GM23338 (cell line): ENCODE results near the gene RHOXF2. TPM values are rescaled to one million over a fixed set of nuclear protein-coding genes. Genes with fewer than 3 reads are reported as not detected.
"Not testable (repeated sequence)": the region's sequence is repeated elsewhere in the genome, so short reads cannot be mapped to it uniquely, and the experiment has no call there.

Experiments
- ATAC-seq: fragments of 200-7000 bp; cut with Tn5 transposase; 3 replicates; pipeline ENCODE4 v1.9.1; 2020
- DNase-seq: peaks from one replicate; pipeline ENCODE4 v3.0.0-alpha.2; 2015; ENCODE audit warnings: low spot score
- H2AFZ ChIP-seq: fragments of 200-600 bp; sonication (generic); 2 replicates; pipeline ENCODE4 v1.8.0; 2016; ENCODE audit warnings: antibody characterized with exemption, mild to moderate bottlenecking, moderate library complexity
- H3F3A ChIP-seq: fragments of 200-600 bp; sonication (generic); replicated peaks from 2 replicates; pipeline ENCODE4 v1.8.0; 2017; ENCODE audit warnings: antibody characterized with exemption, mixed run types, low read depth
- H3K27ac ChIP-seq: fragments of 200-600 bp; sonication (generic); 2 replicates; pipeline ENCODE4 v1.6.1; 2016; ENCODE audit warnings: low read depth
- H3K27me3 ChIP-seq: fragments of 200-600 bp; sonication (generic); 2 replicates; pipeline ENCODE4 v1.8.0; 2016; ENCODE audit warnings: mild to moderate bottlenecking, mixed run types, moderate library complexity; ENCODE audit not compliant: insufficient read depth
- H3K36me3 ChIP-seq: fragments of 200-600 bp; sonication (generic); 2 replicates; pipeline ENCODE4 v1.8.0; 2016; ENCODE audit warnings: mild to moderate bottlenecking; ENCODE audit not compliant: insufficient read depth
- H3K4me1 ChIP-seq: fragments of 200-600 bp; sonication (generic); 2 replicates; pipeline ENCODE4 v1.8.0; 2016; ENCODE audit warnings: mild to moderate bottlenecking, moderate library complexity; ENCODE audit not compliant: insufficient read depth
- H3K4me2 ChIP-seq: fragments of 200-600 bp; sonication (generic); 2 replicates; pipeline ENCODE4 v1.7.1; 2017; ENCODE audit warnings: mixed run types
- H3K4me3 ChIP-seq: fragments of 200-600 bp; sonication (generic); 2 replicates; pipeline ENCODE4 v1.6.1; 2016; ENCODE audit warnings: mixed run types
- H3K79me2 ChIP-seq: fragments of 200-600 bp; sonication (generic); replicated peaks from 2 replicates; pipeline ENCODE4 v1.8.0; 2017; ENCODE audit warnings: mild to moderate bottlenecking; ENCODE audit not compliant: insufficient read depth
- H3K9me2 ChIP-seq: fragments of 200-600 bp; sonication (generic); 2 replicates; pipeline ENCODE4 v1.8.0; 2017; ENCODE audit not compliant: insufficient read depth
- H4K20me1 ChIP-seq: fragments of 200-600 bp; sonication (generic); replicated peaks from 2 replicates; pipeline ENCODE4 v1.8.0; 2017; ENCODE audit warnings: mild to moderate bottlenecking; ENCODE audit not compliant: insufficient read depth
- H3K27ac Mint-ChIP-seq: 2 replicates; pipeline ENCODE4 v1.8.0; 2020; ENCODE audit warnings: inconsistent platforms, mild to moderate bottlenecking, moderate library complexity, mixed read lengths
- H3K27me3 Mint-ChIP-seq: 3 replicates; pipeline ENCODE4 v1.8.0; 2022; ENCODE audit warnings: low read depth, mild to moderate bottlenecking, moderate library complexity, mixed read lengths, inconsistent platforms; ENCODE audit not compliant: insufficient read depth, poor library complexity
- H3K36me3 Mint-ChIP-seq: 3 replicates; pipeline ENCODE4 v1.8.0; 2021; ENCODE audit warnings: low read depth, mild to moderate bottlenecking, inconsistent platforms, moderate library complexity, mixed read lengths
- H3K4me1 Mint-ChIP-seq: 3 replicates; pipeline ENCODE4 v1.8.0; 2020; ENCODE audit warnings: mild to moderate bottlenecking, inconsistent platforms, mixed read lengths
- H3K4me3 Mint-ChIP-seq: 3 replicates; pipeline ENCODE4 v1.8.0; 2021; ENCODE audit warnings: moderate library complexity, mild to moderate bottlenecking, inconsistent platforms, mixed read lengths
- H3K9me3 Mint-ChIP-seq: 3 replicates; pipeline ENCODE4 v1.8.0; 2020; ENCODE audit warnings: moderate library complexity, mild to moderate bottlenecking, inconsistent platforms, mixed read lengths
- CREB1 ChIP-seq: fragments of 250-450 bp; sonication (Bioruptor Pico); IDR thresholded peaks from 2 replicates; pipeline ENCODE4 v1.5.0; 2020; ENCODE audit warnings: low read depth, mild to moderate bottlenecking, moderate library complexity
- EZH2phosphoT487 ChIP-seq: fragments of 200-600 bp; sonication (generic); IDR thresholded peaks from one replicate; pipeline ENCODE4 v1.8.1; 2018; ENCODE audit warnings: antibody characterized with exemption; ENCODE audit not compliant: unreplicated experiment
- JUNB ChIP-seq: IDR thresholded peaks from one replicate; pipeline ENCODE4 v1.6.1; 2016; ENCODE audit warnings: antibody characterized with exemption; ENCODE audit not compliant: unreplicated experiment
- NANOG ChIP-seq: IDR thresholded peaks from 2 replicates; pipeline ENCODE4 v1.6.1; 2016; ENCODE audit warnings: antibody characterized with exemption, borderline replicate concordance
- POLR2AphosphoS5 ChIP-seq: IDR thresholded peaks from 2 replicates; pipeline ENCODE4 v1.6.1; 2016; ENCODE audit warnings: antibody characterized with exemption, low read depth
- STAT1 ChIP-seq: IDR thresholded peaks from one replicate; pipeline ENCODE4 v1.6.1; 2016; ENCODE audit warnings: antibody characterized with exemption; ENCODE audit not compliant: unreplicated experiment
- ZNF114 ChIP-seq: fragments of 250-450 bp; sonication (Bioruptor Pico); IDR thresholded peaks from 2 replicates; pipeline ENCODE4 v1.5.0; 2020; ENCODE audit warnings: mild to moderate bottlenecking, moderate library complexity
- ZNF331 ChIP-seq: fragments of 250-450 bp; sonication (Bioruptor Pico); IDR thresholded peaks from 2 replicates; pipeline ENCODE4 v1.5.0; 2020; ENCODE audit warnings: low read depth, mild to moderate bottlenecking, moderate library complexity
- polyA plus RNA-seq: library from polyadenylated mRNA; unstranded; fragments of >200 nt; fragmentation: Nextera tagmentation; extraction: Ambion mirVana; gene quantifications from 2 replicates; pipeline ENCODE4 v1.2.1, GENCODE V29; 2016
- total RNA-seq: library from RNA; depleted of rRNA; stranded (reverse); fragments of >200 nt; shearing (Covaris generic); gene quantifications from 2 replicates; pipeline ENCODE4 v1.2.3, GENCODE V29; 2014
- TF ChIP-seq, protein P1 (sequence below): IDR thresholded peaks from 2 replicates; pipeline ENCODE4 v1.6.1; 2016; ENCODE audit warnings: antibody characterized with exemption
- TF ChIP-seq, protein P2 (sequence below), 2 experiments: fragments of 200-600 bp in 1 of 2; sonication (generic) in 1 of 2; conservative IDR thresholded peaks; 2 replicates each; pipeline versions ENCODE4 v1.5.1 to v1.6.1; 2016 to 2017; ENCODE audit warnings: antibody characterized with exemption in 2 of 2, low read depth in 2 of 2, mild to moderate bottlenecking in 2 of 2, moderate library complexity in 1 of 2
- TF ChIP-seq, protein P3 (sequence below): IDR thresholded peaks from one replicate; pipeline ENCODE4 v1.6.1; 2018; ENCODE audit warnings: antibody characterized with exemption; ENCODE audit not compliant: unreplicated experiment

RHOXF2 gene
- total and polyA plus RNA-seq, 2 experiments from 2014 or later, result 0.27 TPM; not detected in 1

DNA sequence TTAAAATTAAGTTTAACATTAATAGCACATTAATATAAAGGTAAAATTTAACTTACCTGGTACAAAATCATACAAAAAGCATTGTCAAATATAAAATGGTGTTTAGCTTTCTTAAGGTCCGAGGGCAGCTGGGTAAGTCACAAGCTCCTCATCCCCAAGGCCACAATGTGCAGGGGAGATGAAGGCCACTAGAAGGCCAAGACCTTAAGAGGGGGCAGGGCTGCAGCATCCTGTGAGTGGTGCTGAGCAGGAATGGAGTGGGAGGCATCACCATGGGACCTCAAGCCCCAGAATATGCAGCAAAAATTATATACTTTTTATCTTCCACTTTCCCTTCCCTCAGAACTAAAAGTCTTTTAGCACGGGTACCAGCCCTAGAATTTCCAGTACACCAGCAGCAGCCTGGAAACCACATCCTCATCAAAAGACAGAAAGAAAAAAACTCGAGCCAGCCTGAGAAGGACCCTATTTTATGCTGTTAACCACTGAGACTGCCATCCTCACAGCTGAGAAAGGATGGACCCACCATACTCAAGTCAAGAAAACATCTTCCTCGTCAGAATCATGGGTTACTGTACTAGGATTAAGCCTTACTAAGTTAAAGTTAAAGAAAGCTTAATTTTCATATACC, 13.0 kb upstream of the RHOXF2 start:
- H3K27me3 ChIP-seq, result no peaks in the 10 kb centered on the region
- TF ChIP-seq STAT1, result no peak
- TF ChIP-seq, protein P1, sequence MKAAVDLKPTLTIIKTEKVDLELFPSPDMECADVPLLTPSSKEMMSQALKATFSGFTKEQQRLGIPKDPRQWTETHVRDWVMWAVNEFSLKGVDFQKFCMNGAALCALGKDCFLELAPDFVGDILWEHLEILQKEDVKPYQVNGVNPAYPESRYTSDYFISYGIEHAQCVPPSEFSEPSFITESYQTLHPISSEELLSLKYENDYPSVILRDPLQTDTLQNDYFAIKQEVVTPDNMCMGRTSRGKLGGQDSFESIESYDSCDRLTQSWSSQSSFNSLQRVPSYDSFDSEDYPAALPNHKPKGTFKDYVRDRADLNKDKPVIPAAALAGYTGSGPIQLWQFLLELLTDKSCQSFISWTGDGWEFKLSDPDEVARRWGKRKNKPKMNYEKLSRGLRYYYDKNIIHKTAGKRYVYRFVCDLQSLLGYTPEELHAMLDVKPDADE, result no peak
- TF ChIP-seq, protein P2, sequence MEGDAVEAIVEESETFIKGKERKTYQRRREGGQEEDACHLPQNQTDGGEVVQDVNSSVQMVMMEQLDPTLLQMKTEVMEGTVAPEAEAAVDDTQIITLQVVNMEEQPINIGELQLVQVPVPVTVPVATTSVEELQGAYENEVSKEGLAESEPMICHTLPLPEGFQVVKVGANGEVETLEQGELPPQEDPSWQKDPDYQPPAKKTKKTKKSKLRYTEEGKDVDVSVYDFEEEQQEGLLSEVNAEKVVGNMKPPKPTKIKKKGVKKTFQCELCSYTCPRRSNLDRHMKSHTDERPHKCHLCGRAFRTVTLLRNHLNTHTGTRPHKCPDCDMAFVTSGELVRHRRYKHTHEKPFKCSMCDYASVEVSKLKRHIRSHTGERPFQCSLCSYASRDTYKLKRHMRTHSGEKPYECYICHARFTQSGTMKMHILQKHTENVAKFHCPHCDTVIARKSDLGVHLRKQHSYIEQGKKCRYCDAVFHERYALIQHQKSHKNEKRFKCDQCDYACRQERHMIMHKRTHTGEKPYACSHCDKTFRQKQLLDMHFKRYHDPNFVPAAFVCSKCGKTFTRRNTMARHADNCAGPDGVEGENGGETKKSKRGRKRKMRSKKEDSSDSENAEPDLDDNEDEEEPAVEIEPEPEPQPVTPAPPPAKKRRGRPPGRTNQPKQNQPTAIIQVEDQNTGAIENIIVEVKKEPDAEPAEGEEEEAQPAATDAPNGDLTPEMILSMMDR (conservative IDR thresholded peaks at IDR 0.05; ENCODE audit: low read depth in 2 of 2), result no peak
- H3K9me2 ChIP-seq, result no peaks in the 10 kb centered on the region
- Mint-ChIP-seq H3K4me3 (no peak overlapping the region), H3K27ac (no peak overlapping the region), H3K36me3 (peaks cover 49% of the 10 kb centered on the region), H3K27me3 (peaks cover 2% of the 10 kb centered on the region), H3K4me1 (peaks cover 15% of the 10 kb centered on the region), H3K9me3 (peaks cover 53% of the 10 kb centered on the region)
- no peaks in the 10 kb centered on the region for H3F3A ChIP-seq
- H4K20me1 ChIP-seq, result no peaks in the 10 kb centered on the region
- no peak overlapping the region for H3K27ac ChIP-seq
- DNase-seq, result no peak
- H2AFZ ChIP-seq, result no peak overlapping the region
- no peak overlapping the region for H3K4me3 ChIP-seq
- H3K4me1 ChIP-seq, result peaks cover 29% of the 10 kb centered on the region; the same call in 1 of the 2 replicates
- no peak overlapping the region for H3K4me2 ChIP-seq
- no peaks in the 10 kb centered on the region for H3K79me2 ChIP-seq
- ATAC-seq, result no peak
- no peaks in the 10 kb centered on the region for H3K36me3 ChIP-seq

DNA sequence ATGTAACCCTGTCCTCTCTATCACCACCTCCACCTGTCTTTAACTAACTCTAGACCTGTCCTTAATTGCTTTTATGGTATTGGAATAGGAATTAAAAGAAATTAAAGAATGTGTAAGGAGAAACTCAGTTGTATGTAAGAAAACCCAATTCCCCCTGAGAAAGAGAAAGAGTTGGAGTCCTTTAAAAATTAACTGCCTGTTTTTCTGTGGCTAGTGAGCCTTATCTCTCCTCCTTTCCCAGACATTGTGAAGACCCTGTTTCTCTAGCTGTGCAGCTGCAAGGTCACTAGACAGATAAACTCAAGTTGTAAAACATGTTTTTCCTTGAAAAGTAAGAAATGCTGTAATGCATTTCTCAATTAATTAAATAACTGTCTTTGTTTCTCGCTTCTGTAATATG, 12.1 kb upstream of the RHOXF2 start:
- H3K9me3 Mint-ChIP-seq, result peaks cover 53% of the 10 kb centered on the region

DNA sequence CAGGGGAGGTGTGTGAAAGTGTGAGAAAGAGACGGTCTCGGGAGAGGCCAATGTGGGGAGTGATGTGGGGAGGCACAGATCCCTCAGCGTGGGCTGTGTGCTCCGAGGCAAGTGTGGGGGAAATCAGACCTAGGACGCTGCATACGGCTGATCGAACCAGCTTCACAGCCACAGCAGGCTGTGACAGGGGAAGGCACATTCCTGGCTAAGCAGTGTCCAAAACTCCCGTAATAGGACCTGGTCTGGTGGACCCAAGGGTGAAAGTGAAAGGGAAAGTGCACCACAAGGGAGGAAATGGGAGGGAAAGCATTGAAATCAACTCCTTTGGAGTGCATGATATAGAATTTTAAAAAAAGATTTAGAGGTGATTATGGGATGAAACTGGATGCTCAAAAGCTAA, 10.9 kb upstream of the RHOXF2 start:
- Histone ChIP-seq H4K20me1 (no peaks in the 10 kb centered on the region), H3K36me3 (no peaks in the 10 kb centered on the region), H3K27ac (no peak overlapping the region), H3F3A (no peaks in the 10 kb centered on the region), H3K79me2 (no peaks in the 10 kb centered on the region), H3K9me2 (no peaks in the 10 kb centered on the region), H3K27me3 (no peaks in the 10 kb centered on the region), H2AFZ (no peak overlapping the region), H3K4me3 (no peak overlapping the region), H3K4me2 (no peak overlapping the region), H3K4me1 (peaks cover 14% of the 10 kb centered on the region; the same call in 1 of the 2 replicates)
- H3K4me3 Mint-ChIP-seq, result no peak overlapping the region
- peaks cover 53% of the 10 kb centered on the region for H3K9me3 Mint-ChIP-seq
- ATAC-seq (no peak), DNase-seq (no peak)
- H3K27me3 Mint-ChIP-seq, result peaks cover 2% of the 10 kb centered on the region
- H3K36me3 Mint-ChIP-seq, result peaks cover 49% of the 10 kb centered on the region
- peaks cover 8% of the 10 kb centered on the region; the same call in 2 of the 3 replicates for H3K4me1 Mint-ChIP-seq
- no peak overlapping the region for H3K27ac Mint-ChIP-seq
- TF ChIP-seq STAT1 (no peak), JUNB (no peak), ZNF331 (CRISPR knock-in tag) (no peak), ZNF114 (CRISPR knock-in tag) (no peak), CREB1 (CRISPR knock-in tag) (no peak), POLR2AphosphoS5 (no peak), EZH2phosphoT487 (no peak), NANOG (no peak)
- TF ChIP-seq, protein P1, result no peak
- TF ChIP-seq, protein P3, sequence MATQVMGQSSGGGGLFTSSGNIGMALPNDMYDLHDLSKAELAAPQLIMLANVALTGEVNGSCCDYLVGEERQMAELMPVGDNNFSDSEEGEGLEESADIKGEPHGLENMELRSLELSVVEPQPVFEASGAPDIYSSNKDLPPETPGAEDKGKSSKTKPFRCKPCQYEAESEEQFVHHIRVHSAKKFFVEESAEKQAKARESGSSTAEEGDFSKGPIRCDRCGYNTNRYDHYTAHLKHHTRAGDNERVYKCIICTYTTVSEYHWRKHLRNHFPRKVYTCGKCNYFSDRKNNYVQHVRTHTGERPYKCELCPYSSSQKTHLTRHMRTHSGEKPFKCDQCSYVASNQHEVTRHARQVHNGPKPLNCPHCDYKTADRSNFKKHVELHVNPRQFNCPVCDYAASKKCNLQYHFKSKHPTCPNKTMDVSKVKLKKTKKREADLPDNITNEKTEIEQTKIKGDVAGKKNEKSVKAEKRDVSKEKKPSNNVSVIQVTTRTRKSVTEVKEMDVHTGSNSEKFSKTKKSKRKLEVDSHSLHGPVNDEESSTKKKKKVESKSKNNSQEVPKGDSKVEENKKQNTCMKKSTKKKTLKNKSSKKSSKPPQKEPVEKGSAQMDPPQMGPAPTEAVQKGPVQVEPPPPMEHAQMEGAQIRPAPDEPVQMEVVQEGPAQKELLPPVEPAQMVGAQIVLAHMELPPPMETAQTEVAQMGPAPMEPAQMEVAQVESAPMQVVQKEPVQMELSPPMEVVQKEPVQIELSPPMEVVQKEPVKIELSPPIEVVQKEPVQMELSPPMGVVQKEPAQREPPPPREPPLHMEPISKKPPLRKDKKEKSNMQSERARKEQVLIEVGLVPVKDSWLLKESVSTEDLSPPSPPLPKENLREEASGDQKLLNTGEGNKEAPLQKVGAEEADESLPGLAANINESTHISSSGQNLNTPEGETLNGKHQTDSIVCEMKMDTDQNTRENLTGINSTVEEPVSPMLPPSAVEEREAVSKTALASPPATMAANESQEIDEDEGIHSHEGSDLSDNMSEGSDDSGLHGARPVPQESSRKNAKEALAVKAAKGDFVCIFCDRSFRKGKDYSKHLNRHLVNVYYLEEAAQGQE, result no peak

More for the DNA sequence above, 12.1 kb upstream of the RHOXF2 start:
- not testable (repeated sequence) for H3K4me2 ChIP-seq, H3K36me3 ChIP-seq, H3F3A ChIP-seq, H3K4me3 Mint-ChIP-seq, H3K79me2 ChIP-seq, H3K27ac Mint-ChIP-seq, H3K27ac ChIP-seq, H3K27me3 Mint-ChIP-seq, H4K20me1 ChIP-seq, DNase-seq, H3K27me3 ChIP-seq, ATAC-seq, H3K4me3 ChIP-seq, H2AFZ ChIP-seq, H3K9me2 ChIP-seq
- Mint-ChIP-seq H3K4me1 (peaks cover 11% of the 10 kb centered on the region), H3K36me3 (peaks cover 49% of the 10 kb centered on the region)
- H3K4me1 ChIP-seq, result peaks cover 21% of the 10 kb centered on the region; the same call in 1 of the 2 replicates
